ENCODE data around the gene ROMO1.

GRCh38 chr20:35695245-35695749 is 3.9 kb upstream of the ROMO1 start:
- TF ChIP-seq CTCF (IDR thresholded peaks at IDR 0.05) (no peak), POLR2A (IDR thresholded peaks at IDR 0.05) (no peak)
